ENCODE data around the gene HMG20B. TPM values are rescaled to one million over a fixed set of nuclear protein-coding genes. Genes with fewer than 3 reads are reported as not detected.

Gene HMG20B
- total RNA-seq, 2 experiments from 2014 or later, result 45.0 to 51.2 TPM

DNA sequence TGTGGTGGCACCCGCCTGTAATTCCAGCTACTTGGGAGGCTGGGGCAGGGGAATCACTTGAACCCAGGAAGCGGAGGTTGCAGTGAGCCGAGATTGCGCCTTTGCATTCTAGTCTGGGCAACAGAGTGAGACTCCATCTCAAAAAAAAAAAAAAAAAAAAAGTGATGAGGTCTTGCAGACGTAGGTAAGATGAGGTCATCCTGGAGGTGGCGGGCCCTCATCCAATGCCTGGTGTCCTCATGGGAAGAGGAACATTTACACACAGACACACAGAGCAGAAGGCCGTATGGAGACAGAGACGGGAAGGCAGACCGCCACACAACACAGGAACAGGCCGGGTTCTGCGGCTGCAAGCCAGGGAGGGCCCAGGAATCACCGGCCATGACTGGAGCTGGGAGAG is 49.5 kb downstream of the HMG20B start:
- ATAC-seq (no peak), DNase-seq (no peak)
- CTCF ChIA-PET, result no interaction called here
- Mint-ChIP-seq H3K27ac (no peak overlapping the region), H3K36me3 (ENCODE audit: low read depth) (peaks cover 10% of the 10 kb centered on the region), H3K9me3 (ENCODE audit: insufficient read depth) (no peaks in the 10 kb centered on the region), H3K4me1 (ENCODE audit: low read depth) (peaks cover 39% of the 10 kb centered on the region), H3K4me3 (no peak overlapping the region), H3K27me3 (ENCODE audit: low read depth) (no peaks in the 10 kb centered on the region)
- POLR2A ChIA-PET, result no interaction called here

DNA sequence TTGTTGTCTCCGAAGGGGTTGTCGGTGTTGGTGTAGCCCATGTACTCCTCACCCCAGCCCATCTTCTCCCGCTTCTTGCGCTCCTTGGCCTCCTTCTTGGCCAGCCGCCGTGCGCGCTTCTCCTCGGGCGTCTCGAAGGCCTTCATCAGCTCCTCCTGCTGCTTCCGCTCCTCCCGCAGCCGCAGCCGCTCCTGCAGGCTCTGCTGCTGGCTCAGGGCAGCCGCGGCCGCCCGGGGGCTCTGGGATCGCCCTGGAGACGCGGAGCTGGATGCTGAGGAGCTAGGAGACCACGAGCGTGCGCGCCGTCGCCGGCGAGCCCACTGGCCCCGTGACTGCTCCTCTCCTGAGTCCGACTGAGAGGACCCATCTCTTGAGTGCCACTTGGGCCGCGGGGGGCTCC is 51.0 kb downstream of the HMG20B start:
- peaks cover 32% of the 10 kb centered on the region for H3K4me1 Mint-ChIP-seq (ENCODE audit: low read depth)
- CTCF ChIA-PET, result no interaction called here
- POLR2A ChIA-PET, result no interaction called here
- no peak overlapping the region for H3K4me3 Mint-ChIP-seq
- ATAC-seq (no peak), DNase-seq (no peak)
- no peak overlapping the region for H3K27ac Mint-ChIP-seq
- H3K9me3 Mint-ChIP-seq (ENCODE audit: insufficient read depth), result no peaks in the 10 kb centered on the region
- peaks cover 8% of the 10 kb centered on the region for H3K36me3 Mint-ChIP-seq (ENCODE audit: low read depth)
- H3K27me3 Mint-ChIP-seq (ENCODE audit: low read depth), result no peaks in the 10 kb centered on the region

DNA sequence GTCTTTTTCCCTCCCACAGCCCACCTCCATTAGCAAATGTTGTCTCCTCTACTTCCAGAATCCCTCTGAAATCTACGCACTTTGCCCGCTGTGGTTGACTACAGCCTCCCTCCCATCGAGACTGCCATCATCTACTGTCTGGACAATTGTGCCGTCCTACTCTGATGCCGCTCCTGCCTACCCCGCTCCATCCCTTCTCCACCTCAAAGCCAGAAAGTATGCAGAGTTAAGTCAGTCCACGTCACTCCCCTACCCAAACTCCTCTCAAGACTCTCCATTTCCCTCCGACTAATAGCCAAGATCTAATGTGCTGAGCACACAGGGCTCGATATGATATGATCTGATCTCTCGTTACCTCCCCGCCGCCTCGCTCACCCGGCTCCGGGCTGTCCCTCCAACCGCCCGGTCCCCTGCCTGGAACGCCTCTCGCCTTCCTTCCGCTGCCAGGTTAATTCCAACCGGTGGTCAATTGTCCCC is 53.3 kb downstream of the HMG20B start:
- H3K27me3 Mint-ChIP-seq (ENCODE audit: low read depth), result no peaks in the 10 kb centered on the region
- H3K4me1 Mint-ChIP-seq (ENCODE audit: low read depth), result peaks cover 32% of the 10 kb centered on the region
- peak overlapping the region; percentile 82 for H3K4me3 Mint-ChIP-seq
- DNase-seq (no peak), ATAC-seq (peak; percentile 10)
- H3K36me3 Mint-ChIP-seq (ENCODE audit: low read depth), result peaks cover 2% of the 10 kb centered on the region
- H3K27ac Mint-ChIP-seq, result peak overlapping the region; percentile 99
- no peaks in the 10 kb centered on the region for H3K9me3 Mint-ChIP-seq (ENCODE audit: insufficient read depth)
- ChIA-PET POLR2A (no interaction called here), CTCF (no interaction called here)

DNA sequence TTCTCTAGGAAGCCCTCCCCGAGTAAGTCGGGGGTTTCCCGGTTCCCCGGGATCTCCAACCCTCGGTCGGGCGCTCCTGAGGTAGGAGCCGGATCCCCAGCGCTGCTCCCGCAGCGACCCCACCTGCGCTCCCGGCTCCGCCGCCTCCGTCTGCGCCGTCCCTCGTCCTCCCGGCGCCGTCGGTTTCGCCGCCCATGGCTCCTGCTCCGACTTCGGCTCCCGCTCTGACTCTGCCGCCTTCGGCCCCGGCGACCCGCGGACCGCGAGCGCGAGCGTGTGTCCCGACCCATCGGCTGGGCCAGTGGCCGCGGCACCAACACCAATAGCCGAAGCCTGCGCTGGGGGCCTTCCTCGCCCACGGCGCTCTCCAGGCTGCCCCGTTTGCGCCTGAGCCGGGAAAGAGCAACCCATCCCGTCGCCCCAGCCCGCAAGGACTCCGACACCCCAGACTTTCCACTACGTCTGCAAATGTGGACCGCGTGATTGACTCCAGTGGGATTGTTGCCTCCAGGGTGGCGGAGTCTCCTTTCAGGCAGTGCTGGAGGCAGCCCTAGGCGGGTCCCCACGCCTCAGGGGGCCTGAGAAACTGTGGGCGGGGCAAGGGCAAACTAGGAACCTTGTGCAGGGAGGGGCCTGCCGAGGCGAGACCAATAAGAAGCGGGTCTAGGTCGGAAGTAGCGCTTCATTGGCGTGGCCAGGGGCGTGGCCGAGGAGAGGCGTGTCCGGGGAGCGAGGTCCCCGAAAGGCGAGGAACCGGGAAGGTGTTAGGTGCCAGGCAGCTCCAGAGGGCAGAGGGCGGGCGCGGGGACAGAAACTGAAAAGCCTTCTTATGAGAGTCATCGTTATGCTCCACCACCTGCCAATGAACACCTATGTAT is 54.0 kb downstream of the HMG20B start, which contains the start of gene CACTIN:
TSS of gene CACTIN (minus strand) at position 318 of the 878 bp plus-strand sequence. CDS start at position 290, 28 bp downstream.
- Mint-ChIP-seq H3K27ac (peak within 1 kb of the TSS; percentile 99), H3K36me3 (ENCODE audit: low read depth) (peaks cover 2% of the 10 kb centered on the region), H3K4me3 (peak within 1 kb of the TSS; percentile 82), H3K4me1 (ENCODE audit: low read depth) (peaks cover 32% of the 10 kb centered on the region), H3K27me3 (ENCODE audit: low read depth) (no peaks in the 10 kb centered on the region), H3K9me3 (ENCODE audit: insufficient read depth) (no peaks in the 10 kb centered on the region)
- ChIA-PET CTCF (interaction anchor here (1.1 kb wide), 1 partner anchor 8 kb away, joined by 5 read pairs; no protein-coding TSS in a partner anchor), POLR2A (no interaction called here)
- DNase-seq (peak; percentile 99), ATAC-seq (peak; percentile 97)

GRCh38 chr19:3627351-3627723 is 54.6 kb downstream of the HMG20B start:
- Mint-ChIP-seq H3K27me3 (ENCODE audit: low read depth) (no peaks in the 10 kb centered on the region), H3K4me3 (peak overlapping the region; percentile 82), H3K4me1 (ENCODE audit: low read depth) (peaks cover 32% of the 10 kb centered on the region), H3K36me3 (ENCODE audit: low read depth) (no peaks in the 10 kb centered on the region), H3K9me3 (ENCODE audit: insufficient read depth) (no peaks in the 10 kb centered on the region), H3K27ac (peak overlapping the region; percentile 99)
- ATAC-seq, result no peak
- ChIA-PET POLR2A (no interaction called here), CTCF (interaction anchor here (1.1 kb wide), 1 partner anchor 9 kb away, joined by 5 read pairs; no protein-coding TSS in a partner anchor)
- no peak for DNase-seq

Other genes with a start within 250 kb of the HMG20B start
- 10 to 100 TPM; 13.4 to 14.0 TPM for gene NFIC, start 206.4 kb upstream of the HMG20B start, total RNA-seq
- gene SMIM24, start 92.4 kb upstream of the HMG20B start, total RNA-seq, result 1 to 10 TPM; 2.5 to 3.5 TPM
- gene SMIM44, start 89.5 kb upstream of the HMG20B start, total RNA-seq, result not detected
- 10 to 100 TPM; 14.6 to 16.1 TPM for gene DOHH, start 72.3 kb upstream of the HMG20B start, total RNA-seq
- 10 to 100 TPM; 72.7 to 81.6 TPM for gene FZR1, start 66.6 kb upstream of the HMG20B start, total RNA-seq
- gene TEKTIP1, start 33.8 kb upstream of the HMG20B start, total RNA-seq, result 1 to 10 TPM; 8.3 to 9.4 TPM
- gene MFSD12, start 15.4 kb upstream of the HMG20B start, total RNA-seq, result 10 to 100 TPM; 61.0 to 63.5 TPM
- gene GIPC3, start 12.5 kb downstream of the HMG20B start, total RNA-seq, result under 1 TPM; 0.26 to 0.31 TPM
- 1 to 10 TPM; 2.6 to 2.8 TPM for gene TBXA2R, start 33.9 kb downstream of the HMG20B start, total RNA-seq
- 10 to 100 TPM; 31.2 to 37.0 TPM for gene CACTIN, start 53.8 kb downstream of the HMG20B start, total RNA-seq
- 10 to 100 TPM; 19.7 to 20.0 TPM for gene PIP5K1C, start 127.5 kb downstream of the HMG20B start, total RNA-seq
- 1 to 10 TPM; 1.3 TPM for gene TJP3, start 135.4 kb downstream of the HMG20B start, total RNA-seq
- gene APBA3, start 188.7 kb downstream of the HMG20B start, total RNA-seq, result 10 to 100 TPM; 39.6 to 40.5 TPM
- gene MRPL54, start 189.7 kb downstream of the HMG20B start, total RNA-seq, result 10 to 100 TPM; 66.9 to 71.4 TPM
- gene RAX2, start 199.3 kb downstream of the HMG20B start, total RNA-seq, result not detected
- 10 to 100 TPM; 39.9 to 44.0 TPM for gene MATK, start 213.4 kb downstream of the HMG20B start, total RNA-seq

Data from activated CD8-positive, alpha-beta T cell treated with anti-CD3 and anti-CD28 coated beads, Interleukin-2, amount 10 ng/mL, durations not matched to agents 7 days and 5 days (primary cell).